Activated naive CD8-positive, alpha-beta T cell treated with anti-CD3 and anti-CD28 coated beads for 36 hours (primary cell): ENCODE measurements around the gene GCH1. TPM values are rescaled to one million over a fixed set of nuclear protein-coding genes. Genes with fewer than 3 reads are reported as not detected.

Experiments used
- DNase-seq: peaks from one replicate; pipeline ENCODE4 v3.0.0; 2021
- H3K27ac Mint-ChIP-seq: one replicate; pipeline ENCODE4 v1.8.0; 2022; ENCODE audit warnings: mild to moderate bottlenecking, moderate library complexity, mixed read lengths
- H3K27me3 Mint-ChIP-seq: one replicate; pipeline ENCODE4 v1.8.0; 2022; ENCODE audit warnings: mild to moderate bottlenecking, mixed read lengths
- H3K36me3 Mint-ChIP-seq: one replicate; pipeline ENCODE4 v1.8.0; 2021; ENCODE audit warnings: mild to moderate bottlenecking, mixed read lengths
- H3K4me1 Mint-ChIP-seq: one replicate; pipeline ENCODE4 v1.8.0; 2021; ENCODE audit warnings: mixed read lengths
- H3K4me3 Mint-ChIP-seq: one replicate; pipeline ENCODE4 v1.8.0; 2022; ENCODE audit warnings: mild to moderate bottlenecking, moderate library complexity, mixed read lengths
- H3K9me3 Mint-ChIP-seq: one replicate; pipeline ENCODE4 v1.8.0; 2022; ENCODE audit warnings: mixed read lengths
- total RNA-seq, 2 experiments: library from RNA; stranded (reverse); gene quantifications; one replicate each; pipeline ENCODE4 v1.2.3, GENCODE V29; 2021

Gene GCH1
- total RNA-seq, 2 experiments from 2014 or later, result 45.9 to 47.5 TPM

- Mint-ChIP-seq H3K4me3 (no peak overlapping the region), H3K27ac (no peak overlapping the region), H3K27me3 (peaks cover 6% of the 10 kb centered on the region), H3K9me3 (peaks cover 8% of the 10 kb centered on the region), H3K4me1 (no peaks in the 10 kb centered on the region), H3K36me3 (no peaks in the 10 kb centered on the region)
- DNase-seq, result no peak
Measured at GRCh38 chr14:54830650-54831049, 72.0 kb downstream of the GCH1 start.

GRCh38 chr14:54829486-54830224 lies 73.0 kb downstream of the GCH1 start:
- Mint-ChIP-seq H3K4me1 (no peaks in the 10 kb centered on the region), H3K9me3 (peaks cover 14% of the 10 kb centered on the region), H3K36me3 (no peaks in the 10 kb centered on the region), H3K4me3 (no peak overlapping the region), H3K27ac (no peak overlapping the region), H3K27me3 (peaks cover 6% of the 10 kb centered on the region)
- no peak for DNase-seq

DNA sequence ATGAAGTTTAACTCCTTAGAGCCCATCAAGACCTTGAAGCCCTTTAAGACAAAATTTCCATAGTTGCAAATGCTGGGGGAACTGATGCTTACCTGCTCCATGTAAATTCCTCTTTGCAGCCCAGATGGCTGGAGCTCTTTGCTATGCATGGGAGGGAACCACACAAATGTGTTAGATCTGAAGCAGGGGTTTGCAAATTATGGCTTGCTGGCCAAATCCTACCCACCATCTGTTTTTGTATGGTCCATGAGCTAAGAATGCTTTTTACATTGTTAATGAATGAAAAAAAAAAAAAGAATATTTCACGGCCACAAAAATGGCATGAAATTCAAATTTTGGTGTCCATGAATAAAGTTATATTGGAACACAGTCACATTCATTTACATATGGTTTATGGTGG lies 74.6 kb downstream of the GCH1 start:
- H3K27ac Mint-ChIP-seq, result no peak overlapping the region
- no peaks in the 10 kb centered on the region for H3K4me1 Mint-ChIP-seq
- no peaks in the 10 kb centered on the region for H3K36me3 Mint-ChIP-seq
- DNase-seq, result no peak
- no peak overlapping the region for H3K4me3 Mint-ChIP-seq
- peaks cover 22% of the 10 kb centered on the region for H3K9me3 Mint-ChIP-seq
- H3K27me3 Mint-ChIP-seq, result peaks cover 6% of the 10 kb centered on the region

DNA sequence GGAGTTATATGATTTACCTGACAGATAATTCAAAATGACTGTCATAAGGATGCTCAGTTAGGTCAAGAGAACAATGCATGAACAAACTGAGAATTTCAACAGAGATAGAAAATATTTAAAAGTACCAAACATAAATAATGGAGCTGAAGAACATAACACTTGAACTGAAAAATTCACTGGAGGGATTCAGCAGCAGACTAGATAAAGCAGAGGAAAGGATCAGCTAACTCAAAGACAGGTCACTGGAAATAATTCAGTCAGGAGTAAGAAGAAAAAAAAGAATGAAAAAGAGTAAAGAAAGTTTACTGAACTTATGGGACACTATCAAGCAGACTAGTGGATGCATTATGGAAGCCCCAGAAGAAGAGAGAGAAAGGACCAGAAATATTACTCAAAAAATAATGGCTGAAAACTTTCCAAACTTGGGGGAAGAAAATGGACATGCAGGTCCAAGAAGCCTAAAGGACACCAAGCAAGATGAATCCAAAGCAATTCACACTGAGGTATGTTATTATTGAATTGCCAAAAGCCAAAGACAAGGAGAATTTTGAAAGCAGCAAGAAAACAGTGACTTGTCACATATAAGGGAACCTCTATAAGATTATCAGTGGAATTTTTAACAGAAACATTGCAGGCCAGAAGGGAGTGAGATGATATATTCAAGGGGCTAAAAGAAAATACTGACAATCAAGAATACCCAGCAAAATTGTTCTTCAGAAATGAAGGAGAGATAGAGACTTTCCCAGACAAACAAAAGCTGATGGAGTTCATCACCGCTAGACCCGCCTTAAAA lies 78.7 kb downstream of the GCH1 start:
- Mint-ChIP-seq H3K4me1 (no peaks in the 10 kb centered on the region), H3K27me3 (peaks cover 8% of the 10 kb centered on the region), H3K36me3 (no peaks in the 10 kb centered on the region), H3K27ac (no peak overlapping the region), H3K9me3 (peaks cover 17% of the 10 kb centered on the region), H3K4me3 (no peak overlapping the region)
- no peak for DNase-seq

DNA sequence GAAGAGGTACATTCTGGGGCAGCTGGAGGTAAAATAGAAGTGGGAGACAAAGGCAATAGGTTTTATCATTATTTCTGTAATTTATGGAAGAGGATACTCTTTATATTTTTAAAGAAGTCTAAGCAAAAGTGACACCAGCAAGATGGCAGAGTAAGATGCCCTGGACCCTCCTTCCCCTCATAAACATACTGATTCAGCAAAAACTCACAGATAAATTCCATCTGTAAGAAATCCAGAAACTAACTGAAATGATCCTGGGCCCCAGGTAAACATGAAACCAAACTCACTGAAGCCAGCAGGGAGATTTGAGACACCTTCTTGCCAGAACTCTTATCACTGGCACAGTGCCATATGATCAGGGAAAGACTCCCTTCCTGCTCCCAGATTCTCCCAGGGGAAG lies 79.9 kb downstream of the GCH1 start:
- H3K36me3 Mint-ChIP-seq, result no peaks in the 10 kb centered on the region
- no peak overlapping the region for H3K27ac Mint-ChIP-seq
- no peak overlapping the region for H3K4me3 Mint-ChIP-seq
- H3K4me1 Mint-ChIP-seq, result no peaks in the 10 kb centered on the region
- peaks cover 8% of the 10 kb centered on the region for H3K27me3 Mint-ChIP-seq
- DNase-seq, result no peak
- H3K9me3 Mint-ChIP-seq, result peaks cover 17% of the 10 kb centered on the region

DNA sequence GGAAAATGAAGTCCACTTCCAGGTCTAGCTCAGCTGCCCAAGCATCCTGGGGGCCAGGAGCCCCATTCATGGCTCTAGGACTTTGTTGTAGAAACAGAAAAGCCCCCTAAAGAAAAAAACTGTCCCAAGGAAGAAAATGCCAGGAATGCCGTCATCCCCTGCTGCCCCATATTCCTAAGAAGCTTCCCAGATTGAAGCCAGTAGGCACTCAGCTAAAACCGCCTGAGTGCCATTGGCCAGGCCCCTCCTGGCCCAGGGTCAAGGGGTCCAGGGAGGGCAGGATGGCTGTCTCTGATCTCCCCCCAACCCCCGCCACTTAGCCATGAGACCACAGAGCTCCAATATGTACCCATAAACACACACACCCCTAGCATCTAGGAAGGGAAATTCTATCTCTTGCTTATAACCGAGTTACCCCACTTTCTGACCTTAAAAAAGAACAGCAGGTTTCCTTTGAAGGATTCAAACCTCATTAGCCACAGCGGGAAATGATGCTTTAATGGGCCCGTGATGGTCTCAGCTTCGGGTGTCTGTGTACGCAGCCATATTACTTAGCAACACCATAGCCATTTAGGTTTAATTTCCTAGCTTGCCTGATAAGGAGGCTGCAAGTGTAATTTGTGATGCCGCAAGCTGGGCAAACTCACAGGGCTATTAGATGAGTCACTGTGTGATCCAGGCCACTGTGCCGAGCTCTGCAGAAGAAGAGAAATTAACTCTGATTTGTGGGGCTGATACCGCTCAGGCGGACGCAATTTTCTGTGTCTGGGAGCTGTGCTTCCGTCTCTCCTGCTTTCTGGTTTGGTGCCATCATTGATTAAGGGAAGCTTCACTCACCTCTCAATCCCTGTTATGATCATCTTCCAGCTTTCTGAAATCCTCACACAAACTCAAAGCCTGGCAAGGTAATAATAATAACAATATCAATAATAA lies 84.2 kb downstream of the GCH1 start:
- H3K4me1 Mint-ChIP-seq, result no peaks in the 10 kb centered on the region
- H3K9me3 Mint-ChIP-seq, result no peaks in the 10 kb centered on the region
- H3K27me3 Mint-ChIP-seq, result peaks cover 8% of the 10 kb centered on the region
- no peak overlapping the region for H3K4me3 Mint-ChIP-seq
- no peaks in the 10 kb centered on the region for H3K36me3 Mint-ChIP-seq
- no peak for DNase-seq
- H3K27ac Mint-ChIP-seq, result no peak overlapping the region

DNA sequence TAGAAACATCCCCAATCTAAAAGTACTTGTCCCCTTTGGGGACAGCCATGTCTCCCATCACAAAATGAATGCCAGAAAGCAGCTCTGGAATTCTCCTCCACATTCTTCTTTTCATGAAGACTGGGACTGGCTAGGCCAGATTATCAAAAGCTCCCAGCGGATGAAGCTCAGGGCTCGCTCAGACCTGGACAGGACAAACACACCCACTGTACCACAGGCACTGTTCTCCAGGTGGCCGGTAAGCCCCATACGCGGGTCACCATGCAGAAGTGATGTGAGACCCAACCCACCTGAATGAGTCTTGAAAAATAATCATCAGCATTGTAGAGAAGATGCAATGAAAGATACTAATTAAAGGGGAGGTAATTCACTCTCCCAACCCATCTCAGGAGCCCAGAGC lies 85.1 kb downstream of the GCH1 start:
- Mint-ChIP-seq H3K36me3 (no peaks in the 10 kb centered on the region), H3K27ac (no peak overlapping the region), H3K27me3 (peaks cover 8% of the 10 kb centered on the region), H3K4me3 (no peak overlapping the region), H3K9me3 (no peaks in the 10 kb centered on the region), H3K4me1 (no peaks in the 10 kb centered on the region)
- no peak for DNase-seq

DNA sequence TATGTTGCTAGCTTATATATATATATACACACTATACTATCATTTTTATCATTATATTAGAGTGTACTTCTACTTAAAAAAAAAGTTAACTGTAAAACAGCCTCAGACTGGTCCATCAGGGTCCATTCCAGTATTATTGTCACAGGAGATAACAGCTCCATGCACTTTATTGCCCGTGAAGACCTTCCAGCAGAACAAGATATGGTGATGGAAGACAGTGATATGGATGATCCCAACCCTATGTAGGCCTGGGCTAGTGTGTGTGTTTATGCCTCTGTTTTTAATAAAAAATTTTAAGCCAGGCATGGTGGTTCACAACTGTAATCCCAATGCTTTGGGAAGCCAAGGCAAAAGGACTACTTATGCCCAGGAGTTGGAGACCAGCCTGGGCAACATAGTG lies 86.2 kb downstream of the GCH1 start:
- Mint-ChIP-seq H3K27me3 (peaks cover 8% of the 10 kb centered on the region), H3K36me3 (no peaks in the 10 kb centered on the region), H3K9me3 (no peaks in the 10 kb centered on the region), H3K27ac (no peak overlapping the region), H3K4me1 (no peaks in the 10 kb centered on the region), H3K4me3 (no peak overlapping the region)
- DNase-seq, result no peak

- Mint-ChIP-seq H3K9me3 (no peaks in the 10 kb centered on the region), H3K4me1 (no peaks in the 10 kb centered on the region), H3K27ac (no peak overlapping the region), H3K4me3 (no peak overlapping the region), H3K27me3 (peaks cover 8% of the 10 kb centered on the region), H3K36me3 (no peaks in the 10 kb centered on the region)
- no peak for DNase-seq
Measured at GRCh38 chr14:54815515-54815914, 87.1 kb downstream of the GCH1 start.

- Mint-ChIP-seq H3K4me1 (no peaks in the 10 kb centered on the region), H3K36me3 (no peaks in the 10 kb centered on the region), H3K9me3 (no peaks in the 10 kb centered on the region), H3K4me3 (no peak overlapping the region), H3K27ac (no peak overlapping the region), H3K27me3 (peaks cover 7% of the 10 kb centered on the region)
- no peak for DNase-seq
Measured at GRCh38 chr14:54815016-54815415, 87.6 kb downstream of the GCH1 start.

GRCh38 chr14:54814076-54814475 lies 88.5 kb downstream of the GCH1 start:
- no peak overlapping the region for H3K4me3 Mint-ChIP-seq
- H3K27me3 Mint-ChIP-seq, result no peaks in the 10 kb centered on the region
- no peaks in the 10 kb centered on the region for H3K36me3 Mint-ChIP-seq
- no peak overlapping the region for H3K27ac Mint-ChIP-seq
- H3K4me1 Mint-ChIP-seq, result no peaks in the 10 kb centered on the region
- H3K9me3 Mint-ChIP-seq, result no peaks in the 10 kb centered on the region
- DNase-seq, result peak; percentile 52

- Mint-ChIP-seq H3K36me3 (no peaks in the 10 kb centered on the region), H3K27me3 (no peaks in the 10 kb centered on the region), H3K27ac (no peak overlapping the region), H3K9me3 (no peaks in the 10 kb centered on the region), H3K4me1 (no peaks in the 10 kb centered on the region), H3K4me3 (no peak overlapping the region)
- DNase-seq, result no peak
Measured at GRCh38 chr14:54813081-54813480, 89.5 kb downstream of the GCH1 start.

DNA sequence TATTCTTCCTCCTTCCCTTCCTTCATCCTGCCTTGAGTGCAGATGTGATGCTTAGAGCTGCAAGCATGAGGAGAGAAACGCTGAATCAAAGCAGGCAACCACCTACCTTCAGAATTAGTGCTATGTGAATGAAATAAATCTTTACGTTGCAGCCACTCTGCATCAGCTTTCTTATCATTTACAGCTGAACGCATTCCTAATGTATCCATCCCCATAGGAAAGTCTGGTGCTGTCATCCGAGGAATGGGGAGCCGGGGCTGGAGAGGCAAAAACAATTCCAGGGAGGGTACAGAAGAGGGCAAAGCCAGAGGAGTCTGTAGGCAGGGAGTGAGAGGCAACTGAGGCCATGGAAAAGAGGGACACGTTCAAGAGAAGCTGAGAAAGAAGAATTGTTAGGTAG lies 90.0 kb downstream of the GCH1 start:
- H3K4me1 Mint-ChIP-seq, result no peaks in the 10 kb centered on the region
- peaks cover 1% of the 10 kb centered on the region for H3K27me3 Mint-ChIP-seq
- no peaks in the 10 kb centered on the region for H3K9me3 Mint-ChIP-seq
- no peaks in the 10 kb centered on the region for H3K36me3 Mint-ChIP-seq
- no peak for DNase-seq
- no peak overlapping the region for H3K27ac Mint-ChIP-seq
- no peak overlapping the region for H3K4me3 Mint-ChIP-seq

- Mint-ChIP-seq H3K27me3 (peaks cover 23% of the 10 kb centered on the region), H3K27ac (no peak overlapping the region), H3K4me1 (peaks cover 5% of the 10 kb centered on the region), H3K9me3 (no peaks in the 10 kb centered on the region), H3K36me3 (no peaks in the 10 kb centered on the region), H3K4me3 (no peak overlapping the region)
- no peak for DNase-seq
Measured at GRCh38 chr14:54809767-54810166, 92.9 kb downstream of the GCH1 start.
